Activated naive CD4-positive, alpha-beta T cell treated with anti-CD3 and anti-CD28 coated beads for 36 hours (primary cell): ENCODE measurements around the gene TNS1. TPM values are rescaled to one million over a fixed set of nuclear protein-coding genes. Genes with fewer than 3 reads are reported as not detected.

Experiments
- CTCF ChIA-PET: fragments of 350-600 bp; sonication (Branson Sonifier 250); formaldehyde crosslinking; loops from one replicate; lab custom pipeline; 2021; ENCODE audit warnings: antibody characterized with exemption; lab: Charles Lee
- DNase-seq: peaks from one replicate; pipeline ENCODE4 v3.0.0-alpha.2; 2020
- H3K27ac Mint-ChIP-seq: one replicate; pipeline ENCODE4 v1.8.0; 2021; ENCODE audit warnings: mild to moderate bottlenecking, mixed read lengths
- H3K27me3 Mint-ChIP-seq: one replicate; pipeline ENCODE4 v1.8.0; 2021; ENCODE audit warnings: low read depth, mixed read lengths
- H3K36me3 Mint-ChIP-seq: one replicate; pipeline ENCODE4 v1.8.0; 2021; ENCODE audit warnings: low read depth, mixed read lengths
- H3K4me1 Mint-ChIP-seq: one replicate; pipeline ENCODE4 v1.8.0; 2021; ENCODE audit warnings: low read depth, mixed read lengths
- H3K4me3 Mint-ChIP-seq: one replicate; pipeline ENCODE4 v1.8.0; 2021; ENCODE audit warnings: mild to moderate bottlenecking, moderate library complexity, mixed read lengths
- H3K9me3 Mint-ChIP-seq: one replicate; pipeline ENCODE4 v1.8.0; 2021; ENCODE audit warnings: mixed read lengths
- intact Hi-C: fragments of 100-400 bp; cut with micrococcal nuclease; formaldehyde crosslinking; loops from one replicate; pipeline ENCODE4 v1.15.1; 2023
- total RNA-seq, 2 experiments: library from RNA; stranded (reverse); gene quantifications; one replicate each; pipeline ENCODE4 v1.2.3, GENCODE V29; 2021

The TNS1 gene
- total RNA-seq, 2 experiments from 2014 or later, result 0.40 to 0.74 TPM

GRCh38 chr2:217941339-217941738 lies 61.5 kb downstream of the TNS1 start:
- peaks cover 20% of the 10 kb centered on the region for H3K27me3 Mint-ChIP-seq
- H3K4me3 Mint-ChIP-seq, result no peak overlapping the region
- no peaks in the 10 kb centered on the region for H3K9me3 Mint-ChIP-seq
- DNase-seq, result no peak
- no peak overlapping the region for H3K27ac Mint-ChIP-seq
- CTCF ChIA-PET, result no interaction called here
- intact Hi-C loops, result no loop called here
- no peaks in the 10 kb centered on the region for H3K36me3 Mint-ChIP-seq
- H3K4me1 Mint-ChIP-seq, result peaks cover 2% of the 10 kb centered on the region

GRCh38 chr2:217940261-217941220 lies 62.3 kb downstream of the TNS1 start:
- Mint-ChIP-seq H3K27me3 (peaks cover 17% of the 10 kb centered on the region), H3K27ac (no peak overlapping the region), H3K36me3 (no peaks in the 10 kb centered on the region), H3K4me3 (no peak overlapping the region), H3K4me1 (peaks cover 2% of the 10 kb centered on the region), H3K9me3 (no peaks in the 10 kb centered on the region)
- intact Hi-C loops, result no loop called here
- no peak for DNase-seq
- CTCF ChIA-PET, result no interaction called here

- CTCF ChIA-PET, result no interaction called here
- Mint-ChIP-seq H3K4me3 (no peak overlapping the region), H3K4me1 (peaks cover 2% of the 10 kb centered on the region), H3K27ac (no peak overlapping the region), H3K9me3 (no peaks in the 10 kb centered on the region), H3K36me3 (no peaks in the 10 kb centered on the region), H3K27me3 (peaks cover 17% of the 10 kb centered on the region)
- DNase-seq, result no peak
- intact Hi-C loops, result no loop called here
Observed at GRCh38 chr2:217939629-217940245, 63.1 kb downstream of the TNS1 start.

- peaks cover 17% of the 10 kb centered on the region for H3K27me3 Mint-ChIP-seq
- peaks cover 2% of the 10 kb centered on the region for H3K4me1 Mint-ChIP-seq
- no peak overlapping the region for H3K27ac Mint-ChIP-seq
- no peaks in the 10 kb centered on the region for H3K36me3 Mint-ChIP-seq
- no peak for DNase-seq
- H3K9me3 Mint-ChIP-seq, result no peaks in the 10 kb centered on the region
- intact Hi-C loops, result no loop called here
- no peak overlapping the region for H3K4me3 Mint-ChIP-seq
- CTCF ChIA-PET, result no interaction called here
Observed at GRCh38 chr2:217939220-217939619, 63.6 kb downstream of the TNS1 start.

GRCh38 chr2:217938036-217938435 lies 64.8 kb downstream of the TNS1 start:
- no peak for DNase-seq
- intact Hi-C loops, result no loop called here
- Mint-ChIP-seq H3K4me3 (no peak overlapping the region), H3K9me3 (no peaks in the 10 kb centered on the region), H3K4me1 (no peaks in the 10 kb centered on the region), H3K27ac (no peak overlapping the region), H3K36me3 (no peaks in the 10 kb centered on the region), H3K27me3 (peaks cover 14% of the 10 kb centered on the region)
- CTCF ChIA-PET, result no interaction called here

GRCh38 chr2:217937446-217937845 lies 65.3 kb downstream of the TNS1 start:
- intact Hi-C loops, result no loop called here
- Mint-ChIP-seq H3K27ac (no peak overlapping the region), H3K27me3 (peaks cover 14% of the 10 kb centered on the region), H3K4me1 (no peaks in the 10 kb centered on the region), H3K9me3 (no peaks in the 10 kb centered on the region), H3K36me3 (no peaks in the 10 kb centered on the region), H3K4me3 (no peak overlapping the region)
- CTCF ChIA-PET, result no interaction called here
- no peak for DNase-seq

- H3K27ac Mint-ChIP-seq, result no peak overlapping the region
- intact Hi-C loops, result no loop called here
- no peaks in the 10 kb centered on the region for H3K4me1 Mint-ChIP-seq
- H3K27me3 Mint-ChIP-seq, result peaks cover 13% of the 10 kb centered on the region
- no peak overlapping the region for H3K4me3 Mint-ChIP-seq
- no peaks in the 10 kb centered on the region for H3K9me3 Mint-ChIP-seq
- no peaks in the 10 kb centered on the region for H3K36me3 Mint-ChIP-seq
- CTCF ChIA-PET, result no interaction called here
- DNase-seq, result no peak
Observed at GRCh38 chr2:217936952-217937351, 65.8 kb downstream of the TNS1 start.

- Mint-ChIP-seq H3K9me3 (no peaks in the 10 kb centered on the region), H3K4me3 (no peak overlapping the region), H3K27me3 (peaks cover 5% of the 10 kb centered on the region), H3K36me3 (no peaks in the 10 kb centered on the region), H3K4me1 (no peaks in the 10 kb centered on the region), H3K27ac (peak overlapping the region; percentile 6)
- DNase-seq, result no peak
- intact Hi-C loops, result no loop called here
- CTCF ChIA-PET, result no interaction called here
Observed at GRCh38 chr2:217935901-217936684, 66.7 kb downstream of the TNS1 start.

- Mint-ChIP-seq H3K27me3 (peaks cover 2% of the 10 kb centered on the region), H3K36me3 (no peaks in the 10 kb centered on the region), H3K27ac (no peak overlapping the region), H3K9me3 (no peaks in the 10 kb centered on the region), H3K4me3 (no peak overlapping the region), H3K4me1 (no peaks in the 10 kb centered on the region)
- CTCF ChIA-PET, result no interaction called here
- DNase-seq, result no peak
- intact Hi-C loops, result no loop called here
Observed at GRCh38 chr2:217935235-217935879, 67.4 kb downstream of the TNS1 start.

GRCh38 chr2:217934321-217935131 lies 68.3 kb downstream of the TNS1 start:
- intact Hi-C loops, result no loop called here
- Mint-ChIP-seq H3K4me3 (no peak overlapping the region), H3K36me3 (no peaks in the 10 kb centered on the region), H3K4me1 (no peaks in the 10 kb centered on the region), H3K27ac (no peak overlapping the region), H3K27me3 (no peaks in the 10 kb centered on the region), H3K9me3 (no peaks in the 10 kb centered on the region)
- peak; percentile 10 for DNase-seq
- CTCF ChIA-PET, result interaction anchor here (0.6 kb wide), 1 partner anchor 765 kb away, joined by 4 read pairs; no protein-coding TSS in a partner anchor

- H3K4me1 Mint-ChIP-seq, result no peaks in the 10 kb centered on the region
- H3K36me3 Mint-ChIP-seq, result no peaks in the 10 kb centered on the region
- no peaks in the 10 kb centered on the region for H3K9me3 Mint-ChIP-seq
- CTCF ChIA-PET, result no interaction called here
- H3K27me3 Mint-ChIP-seq, result no peaks in the 10 kb centered on the region
- intact Hi-C loops, result no loop called here
- no peak for DNase-seq
- no peak overlapping the region for H3K27ac Mint-ChIP-seq
- H3K4me3 Mint-ChIP-seq, result no peak overlapping the region
Observed at GRCh38 chr2:217933617-217933993, 69.2 kb downstream of the TNS1 start.
